GM06990 (cell line): ENCODE measurements around the gene BFSP1.

Source experiments
- DNase-seq: peaks from one replicate; pipeline ENCODE4 v3.0.0-alpha.2; 2011; ENCODE audit not compliant: insufficient read length; ENCODE audit errors: extremely low read depth
- H3K27me3 ChIP-seq: replicated peaks from 2 replicates; pipeline ENCODE4 v1.6.0; 2011; ENCODE audit warnings: low read length; ENCODE audit not compliant: control insufficient read depth, insufficient read depth
- H3K36me3 ChIP-seq: 2 replicates; pipeline ENCODE4 v1.5.1; 2011; ENCODE audit warnings: low read length; ENCODE audit not compliant: control insufficient read depth, insufficient read depth
- H3K4me3 ChIP-seq: replicated peaks from 2 replicates; pipeline ENCODE4 v1.5.1; 2011; ENCODE audit warnings: low read depth, mild to moderate bottlenecking, control low read depth, low read length
- CTCF ChIP-seq: IDR thresholded peaks from 2 replicates; pipeline ENCODE4 v1.5.1; 2011; ENCODE audit warnings: low read length, control low read depth, mild to moderate bottlenecking, inconsistent platforms; ENCODE audit not compliant: insufficient read depth, poor library complexity, severe bottlenecking

Gene BFSP1

GRCh38 chr20:17482536-17482935 lies 48.6 kb downstream of the BFSP1 start:
- no peak for TF ChIP-seq CTCF
- no peaks in the 10 kb centered on the region; the same call in 1 of the 2 replicates for H3K27me3 ChIP-seq
- H3K4me3 ChIP-seq, result no peak overlapping the region
- H3K36me3 ChIP-seq, result no peaks in the 10 kb centered on the region
- no peak for DNase-seq

- Histone ChIP-seq H3K36me3 (no peaks in the 10 kb centered on the region), H3K27me3 (no peaks in the 10 kb centered on the region; the same call in 1 of the 2 replicates), H3K4me3 (no peak overlapping the region)
- no peak for TF ChIP-seq CTCF
- DNase-seq, result no peak
These were observed 49.5 kb downstream of the BFSP1 start for GRCh38 chr20:17481661-17482060.

- Histone ChIP-seq H3K36me3 (no peaks in the 10 kb centered on the region), H3K4me3 (no peak overlapping the region), H3K27me3 (no peaks in the 10 kb centered on the region; the same call in 1 of the 2 replicates)
- TF ChIP-seq CTCF, result no peak
- no peak for DNase-seq
These were observed 50.5 kb downstream of the BFSP1 start for GRCh38 chr20:17480696-17481095.

- no peak for DNase-seq
- no peaks in the 10 kb centered on the region for H3K36me3 ChIP-seq
- TF ChIP-seq CTCF, result no peak
- no peaks in the 10 kb centered on the region; the same call in 1 of the 2 replicates for H3K27me3 ChIP-seq
- H3K4me3 ChIP-seq, result no peak overlapping the region
These were observed 52.0 kb downstream of the BFSP1 start for GRCh38 chr20:17479063-17479657.

- no peak for TF ChIP-seq CTCF
- Histone ChIP-seq H3K27me3 (no peaks in the 10 kb centered on the region; the same call in 1 of the 2 replicates), H3K36me3 (no peaks in the 10 kb centered on the region), H3K4me3 (no peak overlapping the region)
- no peak for DNase-seq
These were observed 57.5 kb downstream of the BFSP1 start for GRCh38 chr20:17473659-17474058.

- no peak overlapping the region for H3K4me3 ChIP-seq
These were observed 59.5 kb downstream of the BFSP1 start for GRCh38 chr20:17471606-17472187.

More at GRCh38 chr20:17471606-17472187, 59.5 kb downstream of the BFSP1 start:
- Histone ChIP-seq H3K36me3 (no peaks in the 10 kb centered on the region), H3K27me3 (no peaks in the 10 kb centered on the region; the same call in 1 of the 2 replicates)
- no peak for DNase-seq
- TF ChIP-seq CTCF, result no peak
